GM13977 (cell line): Measurements from ENCODE around the gene ECEL1.
A peak's percentile ranks its signal among the peaks of the same experiment; 100 is the strongest.
"Not testable (repeated sequence)": the region's sequence is repeated elsewhere in the genome, so short reads cannot be mapped to it uniquely, and the experiment has no call there.

Source experiments
- DNase-seq: peaks from one replicate; pipeline ENCODE4 v3.0.0; 2012; ENCODE audit warnings: low spot score
- in situ Hi-C: fragments of 300-500 bp; cut with MboI; formaldehyde crosslinking; loops from one replicate; pipeline ENCODE4 v1.12.0; 2022; ENCODE audit warnings: low sequenced_read_pairs, low pct_unique_long_range_greater_than_20kb, mixed read lengths, inconsistent platforms; ENCODE audit not compliant: unreplicated experiment
- TF ChIP-seq, protein P1 (sequence below): IDR thresholded peaks from 2 replicates; pipeline ENCODE4 v1.5.1; 2012; ENCODE audit warnings: mild to moderate bottlenecking, control low read depth; ENCODE audit not compliant: insufficient read depth; ENCODE audit errors: extremely low read depth, missing control alignments

ECEL1 gene

DNA sequence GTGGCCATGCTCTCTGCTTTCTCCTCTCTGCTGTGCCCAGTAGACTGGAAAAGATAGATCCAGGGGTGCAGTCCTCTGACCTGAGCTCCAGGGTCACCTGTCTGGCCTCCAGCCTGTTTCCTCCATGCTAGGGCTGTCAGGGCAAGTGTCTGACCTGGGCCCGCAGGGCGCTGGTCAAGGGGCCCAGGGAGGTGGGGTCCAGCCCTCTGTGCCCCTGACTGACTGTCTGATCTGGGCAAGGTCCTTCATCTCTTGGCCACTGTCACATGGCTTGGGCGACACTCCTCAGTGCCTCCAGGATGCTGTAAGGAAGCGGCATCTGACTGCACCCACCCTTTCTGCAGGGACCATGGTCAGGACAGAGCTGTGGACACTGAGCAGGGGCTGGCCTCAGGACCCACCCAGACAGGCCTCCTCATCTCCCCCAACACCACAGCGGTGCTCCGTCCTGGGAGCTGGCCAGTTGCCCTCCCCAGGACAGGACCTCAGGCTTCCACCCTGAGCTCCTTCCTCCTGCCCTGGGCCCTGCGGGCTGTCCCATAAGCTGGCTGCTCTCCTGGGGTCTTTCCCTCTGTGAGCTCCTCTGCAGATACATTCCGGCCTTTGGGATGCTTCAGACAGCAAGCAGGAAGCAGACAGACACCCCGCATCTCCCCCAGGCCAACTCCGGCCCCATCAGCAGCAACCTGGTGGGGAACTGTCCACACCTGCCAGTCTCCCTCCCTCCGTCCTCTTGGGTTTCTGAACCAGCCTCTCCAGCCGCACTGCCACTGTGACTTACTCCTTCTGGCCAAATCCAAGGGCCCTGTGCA lies 52.9 kb downstream of the ECEL1 start:
- in situ Hi-C loops: no loop called here

DNA sequence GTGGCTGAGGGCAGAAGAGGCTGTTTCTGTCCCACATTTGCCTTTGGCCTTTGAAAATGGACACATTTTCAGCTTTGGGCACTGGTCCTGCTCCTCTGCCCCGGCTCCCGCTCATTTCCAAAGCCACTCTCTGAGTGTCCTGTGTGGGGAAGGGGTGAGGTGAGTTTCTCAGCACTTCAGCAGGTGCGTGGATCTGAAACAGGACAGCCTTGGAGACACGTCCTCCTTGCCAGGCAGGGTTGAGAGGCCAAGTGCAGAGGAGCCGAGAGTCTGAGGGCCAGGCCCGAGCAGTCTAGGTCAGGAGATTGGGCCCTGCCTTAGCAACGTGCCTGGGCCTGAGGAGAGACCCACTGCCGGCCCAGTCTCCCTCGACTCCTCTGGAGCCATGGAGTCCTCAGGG lies 53.5 kb downstream of the ECEL1 start:
- in situ Hi-C loops: no loop called here
- TF ChIP-seq, protein P1, sequence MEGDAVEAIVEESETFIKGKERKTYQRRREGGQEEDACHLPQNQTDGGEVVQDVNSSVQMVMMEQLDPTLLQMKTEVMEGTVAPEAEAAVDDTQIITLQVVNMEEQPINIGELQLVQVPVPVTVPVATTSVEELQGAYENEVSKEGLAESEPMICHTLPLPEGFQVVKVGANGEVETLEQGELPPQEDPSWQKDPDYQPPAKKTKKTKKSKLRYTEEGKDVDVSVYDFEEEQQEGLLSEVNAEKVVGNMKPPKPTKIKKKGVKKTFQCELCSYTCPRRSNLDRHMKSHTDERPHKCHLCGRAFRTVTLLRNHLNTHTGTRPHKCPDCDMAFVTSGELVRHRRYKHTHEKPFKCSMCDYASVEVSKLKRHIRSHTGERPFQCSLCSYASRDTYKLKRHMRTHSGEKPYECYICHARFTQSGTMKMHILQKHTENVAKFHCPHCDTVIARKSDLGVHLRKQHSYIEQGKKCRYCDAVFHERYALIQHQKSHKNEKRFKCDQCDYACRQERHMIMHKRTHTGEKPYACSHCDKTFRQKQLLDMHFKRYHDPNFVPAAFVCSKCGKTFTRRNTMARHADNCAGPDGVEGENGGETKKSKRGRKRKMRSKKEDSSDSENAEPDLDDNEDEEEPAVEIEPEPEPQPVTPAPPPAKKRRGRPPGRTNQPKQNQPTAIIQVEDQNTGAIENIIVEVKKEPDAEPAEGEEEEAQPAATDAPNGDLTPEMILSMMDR: no peak
- DNase-seq: no peak

More for the DNA sequence above, 52.9 kb downstream of the ECEL1 start:
- TF ChIP-seq, protein P1: no peak
- DNase-seq: no peak

DNA sequence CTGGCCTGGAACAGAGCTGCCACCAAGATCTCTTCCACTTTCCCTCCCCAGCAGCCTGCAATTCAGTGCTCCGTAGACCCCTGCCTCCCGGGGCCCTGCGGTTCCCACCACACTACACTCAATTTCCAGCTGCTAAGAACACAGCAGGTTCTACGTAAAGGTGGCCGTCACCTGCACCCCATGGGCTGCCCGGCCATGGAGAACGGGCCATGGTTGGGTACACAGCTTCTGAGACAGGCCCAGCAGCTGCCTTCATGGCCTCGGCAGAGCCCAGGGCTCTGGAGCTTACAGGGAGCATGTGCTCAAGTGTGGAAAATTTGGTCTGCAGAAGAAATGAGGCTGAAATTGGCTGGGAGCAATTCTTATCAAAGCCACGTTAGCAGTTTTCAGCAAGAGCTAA lies 54.0 kb downstream of the ECEL1 start:
- in situ Hi-C loops, DNase-seq: not testable (repeated sequence)

DNA sequence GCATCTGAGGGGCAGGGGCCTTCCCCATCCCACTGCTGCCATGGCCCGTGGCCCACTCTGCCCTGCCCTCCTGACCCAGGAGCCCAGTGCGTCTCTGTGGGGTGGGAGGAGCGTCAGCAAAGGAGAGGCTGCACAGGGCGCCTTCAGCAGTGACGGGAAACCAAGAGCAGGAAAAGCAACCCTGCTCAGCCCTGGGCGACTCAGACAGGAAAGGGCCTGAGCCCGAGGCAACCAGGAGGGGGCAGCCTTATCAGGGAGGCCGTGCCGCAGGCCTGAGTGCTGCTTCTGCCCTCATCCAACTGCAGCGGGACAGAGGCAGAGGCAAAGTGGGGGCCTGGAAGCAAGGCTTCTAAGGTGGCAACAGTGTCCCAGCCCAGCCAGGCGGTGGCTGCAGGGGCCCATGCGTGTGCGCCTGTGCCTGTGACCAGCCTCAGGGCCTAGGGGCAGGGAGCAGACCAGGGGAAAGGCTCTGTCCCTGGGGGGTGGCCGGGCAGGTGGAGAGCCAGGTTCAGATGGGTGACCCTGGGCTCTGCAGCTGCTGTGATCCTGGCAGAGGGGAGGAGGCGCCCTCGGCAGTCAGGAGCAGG lies 54.9 kb downstream of the ECEL1 start:
- TF ChIP-seq, protein P1: peak; percentile 24
- in situ Hi-C loops: no loop called here
- no peak for DNase-seq

DNA sequence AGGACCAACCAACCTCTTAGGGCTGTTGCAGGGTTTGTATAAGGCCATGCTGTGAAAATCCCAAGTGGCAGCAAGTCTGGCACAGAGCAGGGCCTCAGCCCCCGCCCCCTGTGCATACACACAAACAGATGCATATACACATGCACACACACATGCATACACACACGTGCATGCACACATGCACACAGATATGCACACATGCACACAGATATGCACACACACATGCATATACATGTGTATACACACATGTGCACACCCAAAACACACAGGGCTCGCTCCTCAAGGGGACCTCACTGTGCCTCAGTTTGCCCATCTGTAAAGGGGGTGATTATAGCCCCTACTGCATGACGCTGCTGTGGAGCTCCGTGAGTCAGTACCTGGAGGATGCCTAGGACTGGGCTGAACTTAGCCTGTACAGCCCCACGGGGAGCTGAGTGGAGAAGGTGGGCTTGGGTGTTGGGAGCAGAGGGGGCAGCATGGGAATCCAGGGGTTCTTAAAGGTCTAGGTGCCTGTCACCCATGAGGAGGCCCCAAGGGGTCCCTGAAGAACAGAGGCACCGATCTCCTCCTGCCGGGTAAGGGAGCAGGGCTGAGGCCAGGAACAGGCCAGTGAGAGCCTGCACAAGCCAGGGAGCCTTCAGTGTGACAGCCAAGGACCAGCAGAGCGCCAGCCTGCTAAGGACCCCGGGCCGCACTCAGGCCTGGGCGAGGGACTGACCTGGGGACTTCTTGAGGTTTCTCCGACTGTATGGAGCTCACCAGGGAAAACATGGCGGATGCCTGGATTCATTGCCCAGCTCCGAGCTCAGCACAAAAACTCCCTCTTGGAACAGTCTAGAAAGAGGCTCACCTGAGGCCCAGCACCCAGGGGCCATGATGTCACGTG lies 55.7 kb downstream of the ECEL1 start:
- DNase-seq: no peak
- in situ Hi-C loops: no loop called here
- TF ChIP-seq, protein P1: no peak
